Mucosa of descending colon (tissue), 3 donors: ENCODE results near the gene KRT84. TPM values are rescaled to one million over a fixed set of nuclear protein-coding genes. Genes with fewer than 3 reads are reported as not detected.

Source experiments
- ATAC-seq: fragments of 200-7000 bp; cut with Tn5 transposase; one replicate; pipeline ENCODE4 v1.9.1; 2020; ENCODE audit warnings: mild to moderate bottlenecking, moderate library complexity
- DNase-seq, 3 donors: peaks; one replicate each; pipeline ENCODE4 v3.0.0-alpha.2; 2020
- H3K36me3 ChIP-seq: fragments of 200-600 bp; one replicate; pipeline ENCODE4 v1.8.0; 2021; ENCODE audit warnings: low read depth, mild to moderate bottlenecking
- H3K4me1 ChIP-seq: fragments of 200-600 bp; one replicate; pipeline ENCODE4 v1.8.0; 2021; ENCODE audit warnings: low read depth, mild to moderate bottlenecking
- H3K4me3 ChIP-seq: fragments of 200-600 bp; one replicate; pipeline ENCODE4 v1.8.0; 2021; ENCODE audit warnings: mild to moderate bottlenecking
- H3K9me3 ChIP-seq: fragments of 200-600 bp; one replicate; pipeline ENCODE4 v1.8.0; 2021; ENCODE audit warnings: mild to moderate bottlenecking
- intact Hi-C, 2 donors: fragments of 100-400 bp; cut with DNase I in 1 of 2; cut with micrococcal nuclease in 1 of 2; formaldehyde crosslinking; loops; one replicate each; pipeline versions ENCODE4 v1.11.0 to v1.11.1; 2022; cut with DNase I, micrococcal nuclease
- total RNA-seq, 3 donors: library from RNA; stranded (reverse); fragmentation: NEBNext Ultra II Directional in 2 of 3; extraction: Animal tissue kit (Norgen Biotek cat#: 25700) in 2 of 3; gene quantifications; one replicate each; pipeline versions ENCODE4 v1.2.1 to v1.2.4, GENCODE V29; 2021 to 2023
- TF ChIP-seq, protein P1 (sequence below): fragments of 200-600 bp; IDR thresholded peaks from one replicate; pipeline ENCODE4 v1.8.0; 2022; ENCODE audit warnings: antibody characterized with exemption, mild to moderate bottlenecking
- donor health status: DM: no; HTN: no; CAD: no; lungs with moderate emphysema.
- donor health status: DM: no; HTN: no; CAD: no.
- donor health status: DM: no; HTN: yes; CAD: no.

KRT84 gene
- total RNA-seq, 3 donors from 2014 or later = not detected

- DNase-seq (no peak), ATAC-seq (no peak)
- H3K9me3 ChIP-seq = no peaks in the 10 kb centered on the region
- H3K4me3 ChIP-seq = no peak overlapping the region
- TF ChIP-seq, protein P1, sequence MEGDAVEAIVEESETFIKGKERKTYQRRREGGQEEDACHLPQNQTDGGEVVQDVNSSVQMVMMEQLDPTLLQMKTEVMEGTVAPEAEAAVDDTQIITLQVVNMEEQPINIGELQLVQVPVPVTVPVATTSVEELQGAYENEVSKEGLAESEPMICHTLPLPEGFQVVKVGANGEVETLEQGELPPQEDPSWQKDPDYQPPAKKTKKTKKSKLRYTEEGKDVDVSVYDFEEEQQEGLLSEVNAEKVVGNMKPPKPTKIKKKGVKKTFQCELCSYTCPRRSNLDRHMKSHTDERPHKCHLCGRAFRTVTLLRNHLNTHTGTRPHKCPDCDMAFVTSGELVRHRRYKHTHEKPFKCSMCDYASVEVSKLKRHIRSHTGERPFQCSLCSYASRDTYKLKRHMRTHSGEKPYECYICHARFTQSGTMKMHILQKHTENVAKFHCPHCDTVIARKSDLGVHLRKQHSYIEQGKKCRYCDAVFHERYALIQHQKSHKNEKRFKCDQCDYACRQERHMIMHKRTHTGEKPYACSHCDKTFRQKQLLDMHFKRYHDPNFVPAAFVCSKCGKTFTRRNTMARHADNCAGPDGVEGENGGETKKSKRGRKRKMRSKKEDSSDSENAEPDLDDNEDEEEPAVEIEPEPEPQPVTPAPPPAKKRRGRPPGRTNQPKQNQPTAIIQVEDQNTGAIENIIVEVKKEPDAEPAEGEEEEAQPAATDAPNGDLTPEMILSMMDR = no peak
- intact Hi-C loops = no loop called here
- H3K36me3 ChIP-seq = no peaks in the 10 kb centered on the region
- no peaks in the 10 kb centered on the region for H3K4me1 ChIP-seq
Measured at GRCh38 chr12:52354200-52354599, 31.3 kb downstream of the KRT84 start.

DNA sequence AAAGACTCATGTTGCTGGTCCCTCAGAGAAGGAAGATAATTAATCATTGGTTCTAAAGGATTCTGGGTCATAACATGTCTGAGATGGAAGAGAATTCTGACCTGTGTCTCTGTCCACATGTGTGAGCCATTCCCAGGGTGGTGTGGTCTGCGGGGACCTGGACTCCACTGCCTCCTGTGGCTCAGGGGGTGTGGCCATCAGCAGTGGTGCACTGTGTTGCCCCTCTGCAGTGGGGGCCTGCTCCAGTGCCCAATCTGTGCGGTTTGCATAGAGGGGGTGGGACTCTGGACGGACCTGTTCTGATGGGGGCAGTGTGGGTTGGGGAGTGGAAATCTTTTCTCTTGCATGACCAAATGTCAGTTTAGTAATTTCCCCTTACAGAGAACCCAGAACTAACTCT is 31.7 kb downstream of the KRT84 start:
- Histone ChIP-seq H3K4me1 (no peaks in the 10 kb centered on the region), H3K9me3 (no peaks in the 10 kb centered on the region), H3K4me3 (no peak overlapping the region), H3K36me3 (no peaks in the 10 kb centered on the region)
- TF ChIP-seq, protein P1 = no peak
- ATAC-seq = no peak
- intact Hi-C loops = no loop called here
- no peak for DNase-seq

DNA sequence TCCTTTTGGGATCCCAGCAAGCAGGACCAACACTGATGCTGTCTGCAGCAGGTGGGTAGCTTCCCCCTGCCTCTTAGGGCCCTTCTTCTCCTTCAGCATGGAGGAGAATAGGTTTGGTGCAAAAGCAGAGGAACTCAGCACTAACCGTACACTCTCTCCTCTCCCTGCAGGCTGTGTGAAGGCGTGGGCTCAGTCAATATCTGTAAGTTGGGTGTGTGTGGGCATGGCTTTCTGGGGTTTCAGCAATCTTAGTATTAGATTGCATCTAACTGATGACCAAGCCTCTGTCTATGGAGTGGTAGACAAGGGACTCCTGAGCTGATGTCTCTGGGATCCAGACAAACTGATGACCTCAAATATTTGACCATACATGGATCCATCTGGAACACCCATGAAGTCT is 32.5 kb downstream of the KRT84 start:
- H3K4me3 ChIP-seq = no peak overlapping the region

DNA sequence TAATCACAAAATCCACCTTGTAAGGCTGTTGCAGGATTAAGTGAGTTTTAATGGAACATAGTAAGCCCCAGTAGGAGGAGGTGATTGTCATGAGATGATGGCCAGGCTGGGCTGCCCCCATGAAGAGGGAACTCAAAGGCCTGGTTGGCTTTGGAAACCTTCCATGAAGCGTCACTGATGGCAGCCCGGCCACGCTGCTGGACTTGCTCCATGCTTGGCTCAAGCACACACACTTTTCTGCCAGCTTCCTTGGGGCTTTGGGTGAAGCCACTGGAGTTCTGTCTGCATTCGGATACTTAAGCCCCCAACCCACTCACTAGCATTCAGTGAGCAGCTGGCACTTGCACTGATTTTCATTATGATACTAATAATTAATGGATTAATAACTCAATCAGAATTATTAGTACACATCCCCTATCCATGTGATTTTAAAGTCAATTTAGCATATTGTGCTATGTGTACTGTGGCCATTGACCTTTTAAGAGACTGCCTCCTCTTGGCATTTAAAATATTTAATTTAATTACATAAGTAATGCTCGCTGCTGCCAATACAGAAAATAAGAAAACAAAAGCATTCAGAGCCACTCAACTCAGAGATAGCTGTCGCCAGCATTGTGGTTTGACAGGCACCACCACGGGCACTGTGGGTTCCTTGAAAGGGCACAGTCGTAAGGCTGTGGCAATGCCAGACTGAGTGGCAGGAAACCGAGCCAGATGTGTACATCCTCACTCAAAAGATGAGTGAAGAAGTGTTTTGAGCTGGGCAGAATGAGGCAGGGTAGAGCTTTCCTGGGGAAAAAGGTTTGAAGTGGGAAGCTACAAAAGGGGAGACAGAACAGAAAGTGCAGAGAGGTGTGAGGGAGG is 34.0 kb downstream of the KRT84 start:
- TF ChIP-seq, protein P1 = no peak
- H3K4me1 ChIP-seq = no peaks in the 10 kb centered on the region
- H3K4me3 ChIP-seq = no peak overlapping the region
- ATAC-seq (peak; percentile 24), DNase-seq (no peak)
- intact Hi-C loops = no loop called here
- no peaks in the 10 kb centered on the region for H3K9me3 ChIP-seq
- H3K36me3 ChIP-seq = no peaks in the 10 kb centered on the region

More for the DNA sequence above, 32.5 kb downstream of the KRT84 start:
- no peak for DNase-seq
- no peak for ATAC-seq
- TF ChIP-seq, protein P1 = no peak
- H3K36me3 ChIP-seq = no peaks in the 10 kb centered on the region
- H3K4me1 ChIP-seq = no peaks in the 10 kb centered on the region
- H3K9me3 ChIP-seq = no peaks in the 10 kb centered on the region
- intact Hi-C loops = no loop called here

DNA sequence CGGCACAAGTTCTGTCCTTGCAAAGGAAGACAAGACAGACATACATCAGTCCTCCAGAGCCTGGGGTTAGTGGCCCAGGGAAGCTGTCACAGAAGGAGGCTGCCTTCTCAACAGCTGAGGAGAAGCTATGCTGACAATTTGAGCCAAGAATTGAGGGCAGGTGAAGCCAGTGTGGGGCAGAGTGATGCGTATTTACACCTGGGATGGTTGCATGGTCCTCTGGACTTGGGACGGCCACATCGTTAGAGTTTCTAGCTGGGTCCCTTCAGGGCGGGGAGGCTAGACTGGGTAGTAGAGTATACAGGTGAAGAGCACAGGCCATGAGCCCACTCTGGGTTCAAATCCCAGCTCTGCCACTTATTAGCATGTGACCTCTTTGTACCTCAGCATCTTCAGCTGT is 34.7 kb downstream of the KRT84 start:
- Histone ChIP-seq H3K4me3 (no peak overlapping the region), H3K4me1 (no peaks in the 10 kb centered on the region), H3K9me3 (no peaks in the 10 kb centered on the region), H3K36me3 (no peaks in the 10 kb centered on the region)
- ATAC-seq = no peak
- intact Hi-C loops = no loop called here
- TF ChIP-seq, protein P1 = no peak
- DNase-seq = no peak
